Right ventricle myocardium inferior (tissue), 1 donor: ENCODE results near the gene MIF. TPM values are rescaled to one million over a fixed set of nuclear protein-coding genes. Genes with fewer than 3 reads are reported as not detected.
"Not testable (repeated sequence)": the region's sequence is repeated elsewhere in the genome, so short reads cannot be mapped to it uniquely, and the experiment has no call there.

ENCODE experiments used
- ATAC-seq: fragments of 200-7000 bp; cut with Tn5 transposase; one replicate; pipeline ENCODE4 v1.9.1; 2020; ENCODE audit warnings: mild to moderate bottlenecking, moderate library complexity
- DNase-seq: peaks from one replicate; pipeline ENCODE4 v3.0.0; 2021; ENCODE audit errors: missing footprints
- intact Hi-C: fragments of 100-400 bp; cut with DNase I; formaldehyde crosslinking; loops from one replicate; pipeline ENCODE4 v1.11.0; 2022
- total RNA-seq: library from RNA; stranded (reverse); fragmentation: NEBNext Ultra II Directional; extraction: Animal tissue kit (Norgen Biotek cat#: 25700); gene quantifications from one replicate; pipeline ENCODE4 v1.2.1, GENCODE V29; 2021
- donor health status: DM: no; HTN: yes; CAD: no; lungs with severe emphysema.

The MIF gene
- total RNA-seq, 1 donor from 2014 or later: 272 TPM

GRCh38 chr22:23913661-23914353, 19.6 kb downstream of the MIF start:
- DNase-seq (peak; percentile 100), ATAC-seq (peak; percentile 100)
- intact Hi-C loops: loop anchor here (2.0 kb wide), 1 partner anchor 19 kb away; the partner anchor contains the start of gene MIF

GRCh38 chr22:23915290-23915689, 21.1 kb downstream of the MIF start:
- intact Hi-C loops: loop anchor here (2.0 kb wide), 1 partner anchor 20 kb away; the partner anchor contains the start of gene MIF
- DNase-seq (no peak), ATAC-seq (no peak)

GRCh38 chr22:23920267-23920611, 26.1 kb downstream of the MIF start:
- intact Hi-C loops, ATAC-seq, DNase-seq: not testable (repeated sequence)

- ATAC-seq, DNase-seq, intact Hi-C loops: not testable (repeated sequence)
Observed at GRCh38 chr22:23921586-23922201, 27.5 kb downstream of the MIF start.

- no peak for ATAC-seq
- DNase-seq: no peak
- intact Hi-C loops: no loop called here
Observed at GRCh38 chr22:23922921-23923320, 28.7 kb downstream of the MIF start.

- intact Hi-C loops: loop anchor here (5.0 kb wide), 1 partner anchor 47 kb away; the partner anchor contains the start of gene DDT
- DNase-seq (no peak), ATAC-seq (no peak)
Observed at GRCh38 chr22:23925020-23925606, 30.9 kb downstream of the MIF start.

- DNase-seq: no peak
- intact Hi-C loops: loop anchor here (5.0 kb wide), 1 partner anchor 46 kb away; the partner anchor contains the start of gene DDT
- no peak for ATAC-seq
Observed at GRCh38 chr22:23926561-23926960, 32.4 kb downstream of the MIF start.

- intact Hi-C loops: no loop called here
- DNase-seq: no peak
- ATAC-seq: no peak
Observed at GRCh38 chr22:23938328-23939016, 44.3 kb downstream of the MIF start.

- intact Hi-C loops: no loop called here
- no peak for DNase-seq
Observed at GRCh38 chr22:23939017-23939357, 44.8 kb downstream of the MIF start.

GRCh38 chr22:23940166-23940565, 46.0 kb downstream of the MIF start:
- intact Hi-C loops, ATAC-seq, DNase-seq: not testable (repeated sequence)

More at GRCh38 chr22:23939017-23939357, 44.8 kb downstream of the MIF start:
- ATAC-seq: no peak

Other genes starting within 250 kb of the MIF start
- gene RGL4, start 203.4 kb upstream of the MIF start, total RNA-seq: not detected
- gene ZNF70, start 143.3 kb upstream of the MIF start, total RNA-seq: 3.2 TPM
- 0.43 TPM for gene VPREB3, start 140.0 kb upstream of the MIF start, total RNA-seq
- not detected for gene C22orf15, start 131.4 kb upstream of the MIF start, total RNA-seq
- 1,642 TPM for gene CHCHD10, start 126.4 kb upstream of the MIF start, total RNA-seq
- gene MMP11, start 121.5 kb upstream of the MIF start, total RNA-seq: 28.0 TPM
- 52.5 TPM for gene SMARCB1, start 107.4 kb upstream of the MIF start, total RNA-seq
- 3.1 TPM for gene DERL3, start 55.4 kb upstream of the MIF start, total RNA-seq
- 20.3 TPM for gene SLC2A11, start 36.5 kb upstream of the MIF start, total RNA-seq
- 4.6 TPM for gene GSTT2B, start 66.8 kb downstream of the MIF start, total RNA-seq
- gene DDTL, start 72.5 kb downstream of the MIF start, total RNA-seq: 1.5 TPM
- gene DDT, start 80.1 kb downstream of the MIF start, total RNA-seq: 139 TPM
- gene GSTT2, start 85.8 kb downstream of the MIF start, total RNA-seq: not detected
- not detected for gene GSTT4, start 111.1 kb downstream of the MIF start, total RNA-seq
- 43.0 TPM for gene CABIN1, start 116.9 kb downstream of the MIF start, total RNA-seq